GM12891 (cell line): Measurements from ENCODE around the gene UCHL1.

Experiments used
- POLR2A ChIP-seq: IDR thresholded peaks from 2 replicates; pipeline ENCODE4 v1.6.1; 2011; ENCODE audit warnings: low read depth, low read length, control low read depth
- POLR2AphosphoS5 ChIP-seq: IDR thresholded peaks from 2 replicates; pipeline ENCODE4 v1.6.1; 2011; ENCODE audit warnings: low read depth, low read length, control low read depth
- TAF1 ChIP-seq: IDR thresholded peaks from 2 replicates; pipeline ENCODE4 v1.6.1; 2011; ENCODE audit warnings: low read depth, low read length, control low read depth

DNA sequence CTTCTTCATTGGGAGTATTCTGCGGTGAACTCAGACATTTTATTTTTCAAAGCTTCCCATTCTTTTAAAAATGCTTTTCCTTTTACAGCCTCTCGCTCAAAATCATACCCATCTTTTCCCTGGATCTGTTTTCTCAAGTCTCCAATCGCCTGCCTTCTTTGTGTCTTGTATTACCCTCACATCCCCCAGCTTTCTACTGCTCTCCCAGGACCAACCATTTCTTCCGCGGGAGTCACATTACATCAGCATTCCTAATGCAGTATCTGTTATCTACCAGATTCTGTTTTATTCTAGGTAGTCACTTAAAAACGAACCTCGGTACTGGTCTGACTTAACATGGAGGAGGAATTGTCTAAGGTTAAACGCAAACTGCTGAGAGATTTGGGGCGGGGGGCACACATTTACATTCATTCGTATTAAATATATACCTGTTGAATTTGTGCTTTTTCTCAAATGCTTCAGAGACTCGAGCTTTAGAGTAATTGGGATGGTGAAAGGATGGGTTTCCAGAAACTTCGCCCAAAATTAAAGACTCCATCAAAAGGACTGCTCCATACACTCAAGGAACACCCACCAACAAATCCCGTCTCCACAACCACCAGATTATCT lies 493 bp upstream of the UCHL1 start:
- TF ChIP-seq POLR2AphosphoS5 (no peak), POLR2A (no peak), TAF1 (no peak)
